ENCODE results near the gene DSCAML1. TPM values are rescaled to one million over a fixed set of nuclear protein-coding genes. Genes with fewer than 3 reads are reported as not detected.

Gene DSCAML1, protein sequence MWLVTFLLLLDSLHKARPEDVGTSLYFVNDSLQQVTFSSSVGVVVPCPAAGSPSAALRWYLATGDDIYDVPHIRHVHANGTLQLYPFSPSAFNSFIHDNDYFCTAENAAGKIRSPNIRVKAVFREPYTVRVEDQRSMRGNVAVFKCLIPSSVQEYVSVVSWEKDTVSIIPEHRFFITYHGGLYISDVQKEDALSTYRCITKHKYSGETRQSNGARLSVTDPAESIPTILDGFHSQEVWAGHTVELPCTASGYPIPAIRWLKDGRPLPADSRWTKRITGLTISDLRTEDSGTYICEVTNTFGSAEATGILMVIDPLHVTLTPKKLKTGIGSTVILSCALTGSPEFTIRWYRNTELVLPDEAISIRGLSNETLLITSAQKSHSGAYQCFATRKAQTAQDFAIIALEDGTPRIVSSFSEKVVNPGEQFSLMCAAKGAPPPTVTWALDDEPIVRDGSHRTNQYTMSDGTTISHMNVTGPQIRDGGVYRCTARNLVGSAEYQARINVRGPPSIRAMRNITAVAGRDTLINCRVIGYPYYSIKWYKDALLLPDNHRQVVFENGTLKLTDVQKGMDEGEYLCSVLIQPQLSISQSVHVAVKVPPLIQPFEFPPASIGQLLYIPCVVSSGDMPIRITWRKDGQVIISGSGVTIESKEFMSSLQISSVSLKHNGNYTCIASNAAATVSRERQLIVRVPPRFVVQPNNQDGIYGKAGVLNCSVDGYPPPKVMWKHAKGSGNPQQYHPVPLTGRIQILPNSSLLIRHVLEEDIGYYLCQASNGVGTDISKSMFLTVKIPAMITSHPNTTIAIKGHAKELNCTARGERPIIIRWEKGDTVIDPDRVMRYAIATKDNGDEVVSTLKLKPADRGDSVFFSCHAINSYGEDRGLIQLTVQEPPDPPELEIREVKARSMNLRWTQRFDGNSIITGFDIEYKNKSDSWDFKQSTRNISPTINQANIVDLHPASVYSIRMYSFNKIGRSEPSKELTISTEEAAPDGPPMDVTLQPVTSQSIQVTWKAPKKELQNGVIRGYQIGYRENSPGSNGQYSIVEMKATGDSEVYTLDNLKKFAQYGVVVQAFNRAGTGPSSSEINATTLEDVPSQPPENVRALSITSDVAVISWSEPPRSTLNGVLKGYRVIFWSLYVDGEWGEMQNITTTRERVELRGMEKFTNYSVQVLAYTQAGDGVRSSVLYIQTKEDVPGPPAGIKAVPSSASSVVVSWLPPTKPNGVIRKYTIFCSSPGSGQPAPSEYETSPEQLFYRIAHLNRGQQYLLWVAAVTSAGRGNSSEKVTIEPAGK (N-terminal part only)
- not detected in 2 replicates for total RNA-seq (2012; rRNA removed)

- H3K4me2 ChIP-seq (ENCODE audit: low read length) = no peak within 1 kb of the TSS
- H3K9ac ChIP-seq (ENCODE audit: low read depth, low read length) = no peak within 1 kb of the TSS
- no peaks in the 10 kb centered on the region for H3K36me3 ChIP-seq (ENCODE audit: insufficient read depth, low read length)
- no peaks in the 10 kb centered on the region for H3K4me1 ChIP-seq (ENCODE audit: control insufficient read depth, insufficient read depth, low read length)
- H3K27me3 ChIP-seq (ENCODE audit: control insufficient read depth, insufficient read depth, low read length) = peaks cover 76% of the 10 kb centered on the region
- H3K9me3 ChIP-seq (replicated peaks; ENCODE audit: low read length) = no peaks in the 10 kb centered on the region
- H3K4me3 ChIP-seq (ENCODE audit: low read length) = no peak within 1 kb of the TSS
Observed at GRCh38 chr11:117796872-117797529, at the start of gene DSCAML1. Gene DSCAML1, minus strand, starts transcription at chr11:117797216. Its CDS starts 137 bp downstream, at chr11:117797079.

GRCh38 chr11:117843666-117844484, 46.9 kb upstream of the DSCAML1 start:
- H3K4me3 ChIP-seq (ENCODE audit: low read length) = no peak overlapping the region
- H3K9me3 ChIP-seq (replicated peaks; ENCODE audit: low read length) = no peaks in the 10 kb centered on the region
- peaks cover 17% of the 10 kb centered on the region for H3K27me3 ChIP-seq (ENCODE audit: control insufficient read depth, insufficient read depth, low read length)
- no peaks in the 10 kb centered on the region for H3K4me1 ChIP-seq (ENCODE audit: control insufficient read depth, insufficient read depth, low read length)
- no peak overlapping the region for H3K9ac ChIP-seq (ENCODE audit: low read depth, low read length)
- no peaks in the 10 kb centered on the region for H3K36me3 ChIP-seq (ENCODE audit: insufficient read depth, low read length)
- H3K4me2 ChIP-seq (ENCODE audit: low read length) = no peak overlapping the region

DNA sequence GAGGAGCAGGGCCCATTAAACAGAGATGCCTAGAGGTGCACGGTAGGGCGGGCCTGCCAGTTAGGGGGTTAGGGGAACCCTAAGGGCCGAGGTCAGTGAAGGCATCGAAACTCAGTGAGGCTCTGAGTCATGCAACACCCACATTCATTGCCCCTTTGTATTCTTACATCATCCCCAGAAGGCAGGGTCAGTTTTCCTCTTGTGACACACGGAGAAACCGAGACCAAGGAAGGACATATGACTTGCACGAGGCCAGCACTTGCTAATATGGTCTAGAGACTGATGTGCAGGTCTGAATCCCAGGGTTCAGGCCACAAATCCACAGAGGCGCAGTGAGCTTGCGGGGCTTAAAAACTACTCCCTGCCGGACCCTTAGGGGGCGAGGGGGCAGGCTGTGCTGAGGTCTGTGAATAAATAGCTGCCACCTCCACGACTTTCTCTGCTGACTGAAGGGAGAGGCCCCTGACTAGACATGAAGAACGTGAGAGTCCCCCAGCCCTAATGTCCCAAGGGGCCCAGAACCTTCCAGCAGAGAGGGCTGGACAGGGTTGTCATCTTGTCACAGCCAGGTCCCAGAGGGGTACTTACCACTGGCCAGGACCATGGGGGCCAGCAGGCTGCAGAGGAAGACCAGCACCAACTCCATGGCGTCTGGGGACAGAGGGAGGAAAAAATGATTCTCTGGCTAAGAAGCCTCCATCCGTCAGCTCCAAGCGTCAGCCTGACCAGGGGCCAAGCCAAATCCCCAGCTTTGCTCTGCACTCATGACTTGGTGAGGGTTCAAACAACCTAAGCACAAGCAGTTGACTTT, 45.3 kb upstream of the DSCAML1 start:
- H3K36me3 ChIP-seq (ENCODE audit: insufficient read depth, low read length) = no peaks in the 10 kb centered on the region
- no peak overlapping the region for H3K4me3 ChIP-seq (ENCODE audit: low read length)
- no peak overlapping the region for H3K4me2 ChIP-seq (ENCODE audit: low read length)
- H3K9ac ChIP-seq (ENCODE audit: low read depth, low read length) = no peak overlapping the region
- H3K4me1 ChIP-seq (ENCODE audit: control insufficient read depth, insufficient read depth, low read length) = no peaks in the 10 kb centered on the region
- H3K27me3 ChIP-seq (ENCODE audit: control insufficient read depth, insufficient read depth, low read length) = peaks cover 32% of the 10 kb centered on the region
- no peaks in the 10 kb centered on the region for H3K9me3 ChIP-seq (replicated peaks; ENCODE audit: low read length)

DNA sequence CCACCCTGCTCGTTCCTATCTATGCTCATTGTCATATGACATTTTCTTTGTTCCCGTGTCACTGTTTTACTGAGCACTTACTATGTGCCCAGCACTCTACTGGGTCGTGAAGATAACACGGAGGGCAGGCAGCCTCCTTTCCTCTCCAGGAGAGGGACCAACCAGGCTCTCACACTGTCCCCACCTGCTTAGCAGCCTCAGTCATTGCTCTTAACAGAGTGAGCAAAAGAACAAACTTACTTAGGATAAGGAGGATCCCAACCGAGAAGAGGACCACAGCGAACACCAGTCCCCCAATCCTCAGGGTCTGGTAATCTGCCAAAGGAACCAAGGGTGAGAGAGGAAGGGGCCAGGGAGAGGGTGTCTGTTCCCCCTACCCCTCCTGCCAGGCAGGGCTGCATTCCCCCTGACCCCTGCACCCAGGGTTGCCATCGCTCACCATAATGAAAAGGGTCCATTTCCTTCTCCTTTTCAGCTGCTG, 44.6 kb upstream of the DSCAML1 start:
- Histone ChIP-seq H3K4me1 (ENCODE audit: control insufficient read depth, insufficient read depth, low read length) (no peaks in the 10 kb centered on the region), H3K9ac (ENCODE audit: low read depth, low read length) (no peak overlapping the region), H3K9me3 (replicated peaks; ENCODE audit: low read length) (no peaks in the 10 kb centered on the region), H3K4me3 (ENCODE audit: low read length) (no peak overlapping the region), H3K4me2 (ENCODE audit: low read length) (no peak overlapping the region), H3K27me3 (ENCODE audit: control insufficient read depth, insufficient read depth, low read length) (peaks cover 38% of the 10 kb centered on the region), H3K36me3 (ENCODE audit: insufficient read depth, low read length) (no peaks in the 10 kb centered on the region)

DNA sequence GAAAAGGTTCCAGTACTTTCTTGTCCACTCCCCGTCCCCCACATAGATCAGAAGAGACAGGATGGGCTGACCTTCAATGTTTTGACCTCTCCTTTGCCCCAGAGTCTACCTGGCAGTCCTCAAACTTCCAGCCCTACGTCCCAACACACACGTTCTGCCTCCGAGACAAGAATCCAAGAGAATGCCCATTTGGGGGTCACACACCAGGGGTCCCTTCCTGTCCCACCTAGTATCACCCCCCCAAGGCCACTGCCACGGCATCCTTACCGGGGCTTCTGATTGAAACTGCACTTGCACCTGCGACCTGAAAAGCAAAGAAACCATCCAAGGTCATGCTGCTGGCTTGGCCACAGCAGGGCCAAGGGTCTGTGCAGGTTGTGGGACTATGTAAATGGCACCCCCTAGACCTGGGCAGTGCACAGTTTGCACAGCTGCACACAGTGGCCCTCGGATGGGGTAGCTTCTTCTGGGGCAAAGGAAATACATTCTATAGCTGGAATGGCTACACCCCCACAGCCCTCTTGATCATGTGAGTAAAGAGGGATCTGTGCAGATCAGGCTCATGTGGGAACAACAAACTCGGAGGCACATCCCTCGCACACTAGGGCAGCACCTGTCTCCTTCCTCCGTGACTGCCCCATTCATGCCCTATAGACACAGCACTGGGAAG, 44.0 kb upstream of the DSCAML1 start:
- H3K4me3 ChIP-seq (ENCODE audit: low read length) = no peak overlapping the region
- H3K4me1 ChIP-seq (ENCODE audit: control insufficient read depth, insufficient read depth, low read length) = no peaks in the 10 kb centered on the region
- H3K9ac ChIP-seq (ENCODE audit: low read depth, low read length) = no peak overlapping the region
- H3K4me2 ChIP-seq (ENCODE audit: low read length) = no peak overlapping the region
- no peaks in the 10 kb centered on the region for H3K9me3 ChIP-seq (replicated peaks; ENCODE audit: low read length)
- H3K36me3 ChIP-seq (ENCODE audit: insufficient read depth, low read length) = no peaks in the 10 kb centered on the region
- H3K27me3 ChIP-seq (ENCODE audit: control insufficient read depth, insufficient read depth, low read length) = peaks cover 38% of the 10 kb centered on the region

DNA sequence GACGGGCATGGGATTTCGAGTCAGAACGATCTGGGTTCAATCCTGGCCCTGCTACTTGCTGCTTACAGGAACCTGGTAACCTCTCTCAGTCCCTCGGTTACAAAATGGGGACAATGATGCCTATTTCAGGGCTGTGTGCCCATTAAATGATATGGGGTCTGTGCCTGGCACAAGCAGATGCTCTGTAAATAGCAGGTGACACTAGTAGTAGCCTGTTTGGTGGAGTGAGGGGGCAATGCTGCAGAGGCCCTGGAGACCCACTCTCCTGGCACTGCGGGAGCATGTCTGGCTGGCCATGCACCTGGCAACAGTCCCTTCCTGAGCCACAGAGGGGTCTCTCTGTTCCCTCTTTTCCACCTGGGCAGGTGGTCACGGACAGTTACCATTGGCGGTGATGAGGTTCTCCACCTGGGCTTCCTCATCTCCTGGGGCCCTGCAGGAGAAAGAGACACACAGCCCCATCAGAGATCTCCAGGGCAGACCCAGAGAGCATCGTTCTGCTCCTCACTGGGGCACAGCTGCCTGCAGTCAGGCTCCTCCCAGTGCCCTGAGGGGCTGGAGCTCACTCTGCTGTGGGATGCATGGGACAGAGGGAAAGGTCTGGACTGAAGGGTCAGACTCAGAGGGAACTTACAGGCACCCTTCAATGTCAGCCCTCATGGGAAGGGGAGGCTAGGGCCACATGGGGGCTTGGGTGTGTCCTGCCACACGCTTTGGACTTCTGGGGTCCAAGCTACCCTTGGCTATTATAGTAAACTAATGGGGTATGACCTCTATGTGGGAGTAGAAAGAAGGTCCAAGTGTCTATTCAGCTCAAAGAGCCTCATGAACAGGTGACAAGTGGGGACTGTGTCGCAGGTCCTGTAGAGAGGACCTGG, 43.2 kb upstream of the DSCAML1 start:
- Histone ChIP-seq H3K36me3 (ENCODE audit: insufficient read depth, low read length) (no peaks in the 10 kb centered on the region), H3K9ac (ENCODE audit: low read depth, low read length) (no peak overlapping the region), H3K4me1 (ENCODE audit: control insufficient read depth, insufficient read depth, low read length) (no peaks in the 10 kb centered on the region), H3K9me3 (replicated peaks; ENCODE audit: low read length) (no peaks in the 10 kb centered on the region), H3K4me2 (ENCODE audit: low read length) (no peak overlapping the region), H3K27me3 (ENCODE audit: control insufficient read depth, insufficient read depth, low read length) (peaks cover 33% of the 10 kb centered on the region), H3K4me3 (ENCODE audit: low read length) (no peak overlapping the region)

DNA sequence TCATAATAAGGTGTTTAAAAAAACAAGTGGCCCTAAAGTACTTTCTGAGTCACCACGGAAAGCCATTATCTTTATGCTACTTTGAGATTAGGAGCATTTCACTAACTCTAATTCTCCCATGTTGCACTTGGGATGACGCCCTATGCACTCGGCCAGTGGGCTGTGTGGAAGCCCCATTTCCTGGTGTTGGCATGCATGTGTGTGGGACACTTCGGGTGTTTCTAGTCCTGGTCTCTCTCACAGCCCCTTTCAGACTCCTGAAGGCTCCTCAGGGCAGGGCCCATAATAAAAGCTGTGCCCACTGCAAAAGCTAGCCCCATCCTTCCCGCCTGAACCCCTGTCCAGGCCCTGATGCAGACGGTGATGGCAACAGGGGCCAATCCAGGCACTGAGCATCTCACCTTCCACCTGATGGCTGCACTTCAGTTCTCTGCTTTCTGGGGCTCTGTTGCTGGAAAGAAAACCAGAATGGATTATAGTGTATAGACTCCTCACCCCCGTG, 42.4 kb upstream of the DSCAML1 start:
- Histone ChIP-seq H3K36me3 (ENCODE audit: insufficient read depth, low read length) (no peaks in the 10 kb centered on the region), H3K4me1 (ENCODE audit: control insufficient read depth, insufficient read depth, low read length) (no peaks in the 10 kb centered on the region), H3K4me3 (ENCODE audit: low read length) (no peak overlapping the region), H3K9ac (ENCODE audit: low read depth, low read length) (no peak overlapping the region), H3K9me3 (replicated peaks; ENCODE audit: low read length) (no peaks in the 10 kb centered on the region), H3K4me2 (ENCODE audit: low read length) (no peak overlapping the region), H3K27me3 (ENCODE audit: control insufficient read depth, insufficient read depth, low read length) (peaks cover 37% of the 10 kb centered on the region)

- H3K4me2 ChIP-seq (ENCODE audit: low read length) = no peak overlapping the region
- H3K27me3 ChIP-seq (ENCODE audit: control insufficient read depth, insufficient read depth, low read length) = peaks cover 42% of the 10 kb centered on the region
- no peak overlapping the region for H3K4me3 ChIP-seq (ENCODE audit: low read length)
- H3K9ac ChIP-seq (ENCODE audit: low read depth, low read length) = no peak overlapping the region
- no peaks in the 10 kb centered on the region for H3K4me1 ChIP-seq (ENCODE audit: control insufficient read depth, insufficient read depth, low read length)
- no peaks in the 10 kb centered on the region for H3K36me3 ChIP-seq (ENCODE audit: insufficient read depth, low read length)
- H3K9me3 ChIP-seq (replicated peaks; ENCODE audit: low read length) = no peaks in the 10 kb centered on the region
Observed at GRCh38 chr11:117838901-117839300, 41.9 kb upstream of the DSCAML1 start.
